RWPE1 (cell line): Measurements from ENCODE around the gene TPD52L2.
"Not testable (repeated sequence)": the region's sequence is repeated elsewhere in the genome, so short reads cannot be mapped to it uniquely, and the experiment has no call there.

Source experiments
- CTCF ChIA-PET: fragments of 350-600 bp; sonication (Branson Sonifier 250); formaldehyde crosslinking; extraction: SDS; loops from one replicate; lab custom pipeline; 2021; lab: Yijun Ruan, JAX
- POLR2A ChIA-PET: fragments of 400-600 bp; formaldehyde crosslinking; extraction: SDS; loops from one replicate; lab custom pipeline; 2020; ENCODE audit warnings: antibody characterized with exemption; ENCODE audit not compliant: low non-redundant PET; lab: Yijun Ruan, JAX
- DNase-seq: peaks from one replicate; pipeline ENCODE4 v3.0.0; 2012; ENCODE audit warnings: low spot score
- H3K27ac ChIP-seq: fragments of 450-650 bp; 2 replicates; pipeline ENCODE4 v1.5.1; 2017
- TF ChIP-seq, protein P1 (sequence below): fragments of 450-650 bp; conservative IDR thresholded peaks from 2 replicates; pipeline ENCODE4 v1.5.1; 2017; ENCODE audit warnings: low read depth, mild to moderate bottlenecking

Gene TPD52L2

DNA sequence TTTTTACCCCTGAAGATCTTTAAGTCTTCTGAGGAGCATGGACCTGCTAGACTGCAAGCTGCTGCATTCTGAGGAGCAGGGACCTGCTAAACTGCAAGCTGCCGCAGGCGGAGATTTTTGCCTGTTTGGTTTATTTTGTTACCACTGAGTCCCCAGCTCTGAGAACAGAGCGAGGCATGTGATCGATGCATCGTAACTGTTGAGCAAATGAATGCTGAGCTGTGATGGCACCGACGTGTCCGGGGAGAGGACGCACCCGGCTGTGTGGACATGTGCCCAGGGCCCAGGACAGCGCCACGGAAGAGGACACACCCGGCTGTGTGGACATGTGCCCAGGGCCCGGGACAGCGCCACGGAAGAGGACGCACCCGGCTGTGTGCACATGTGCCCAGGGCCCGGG, 54.1 kb downstream of the TPD52L2 start:
- ChIA-PET CTCF (interaction anchor here (0.6 to 0.9 kb wide), 2 partner anchors 55 to 1114 kb away, joined by 3 read pairs; no protein-coding TSS in a partner anchor), POLR2A (no interaction called here)
- H3K27ac ChIP-seq = no peak overlapping the region
- TF ChIP-seq, protein P1, sequence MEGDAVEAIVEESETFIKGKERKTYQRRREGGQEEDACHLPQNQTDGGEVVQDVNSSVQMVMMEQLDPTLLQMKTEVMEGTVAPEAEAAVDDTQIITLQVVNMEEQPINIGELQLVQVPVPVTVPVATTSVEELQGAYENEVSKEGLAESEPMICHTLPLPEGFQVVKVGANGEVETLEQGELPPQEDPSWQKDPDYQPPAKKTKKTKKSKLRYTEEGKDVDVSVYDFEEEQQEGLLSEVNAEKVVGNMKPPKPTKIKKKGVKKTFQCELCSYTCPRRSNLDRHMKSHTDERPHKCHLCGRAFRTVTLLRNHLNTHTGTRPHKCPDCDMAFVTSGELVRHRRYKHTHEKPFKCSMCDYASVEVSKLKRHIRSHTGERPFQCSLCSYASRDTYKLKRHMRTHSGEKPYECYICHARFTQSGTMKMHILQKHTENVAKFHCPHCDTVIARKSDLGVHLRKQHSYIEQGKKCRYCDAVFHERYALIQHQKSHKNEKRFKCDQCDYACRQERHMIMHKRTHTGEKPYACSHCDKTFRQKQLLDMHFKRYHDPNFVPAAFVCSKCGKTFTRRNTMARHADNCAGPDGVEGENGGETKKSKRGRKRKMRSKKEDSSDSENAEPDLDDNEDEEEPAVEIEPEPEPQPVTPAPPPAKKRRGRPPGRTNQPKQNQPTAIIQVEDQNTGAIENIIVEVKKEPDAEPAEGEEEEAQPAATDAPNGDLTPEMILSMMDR = no peak
- DNase-seq = no peak

DNA sequence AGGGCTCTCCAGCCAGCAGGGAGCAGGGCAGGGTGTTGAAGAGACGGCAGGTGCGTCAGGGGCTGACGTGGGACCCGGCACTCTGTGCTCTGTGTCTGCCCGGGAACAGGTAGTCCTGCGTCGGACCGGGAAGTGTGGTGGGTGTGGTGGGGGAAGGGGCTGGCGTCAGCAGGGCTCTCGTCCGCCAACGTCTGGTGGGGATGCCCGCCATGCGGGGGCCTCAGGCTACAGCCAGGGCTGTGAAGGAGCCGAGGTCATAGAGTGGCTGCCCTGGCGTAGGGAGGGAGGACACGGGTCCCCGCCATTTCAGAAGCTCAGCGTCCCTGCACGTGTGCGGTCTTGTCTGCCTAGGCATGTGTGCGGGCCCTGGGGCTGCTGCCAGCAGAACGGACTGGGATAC, 55.2 kb downstream of the TPD52L2 start:
- DNase-seq = no peak
- H3K27ac ChIP-seq = no peak overlapping the region
- TF ChIP-seq, protein P1 = no peak
- ChIA-PET CTCF (no interaction called here), POLR2A (no interaction called here)

DNA sequence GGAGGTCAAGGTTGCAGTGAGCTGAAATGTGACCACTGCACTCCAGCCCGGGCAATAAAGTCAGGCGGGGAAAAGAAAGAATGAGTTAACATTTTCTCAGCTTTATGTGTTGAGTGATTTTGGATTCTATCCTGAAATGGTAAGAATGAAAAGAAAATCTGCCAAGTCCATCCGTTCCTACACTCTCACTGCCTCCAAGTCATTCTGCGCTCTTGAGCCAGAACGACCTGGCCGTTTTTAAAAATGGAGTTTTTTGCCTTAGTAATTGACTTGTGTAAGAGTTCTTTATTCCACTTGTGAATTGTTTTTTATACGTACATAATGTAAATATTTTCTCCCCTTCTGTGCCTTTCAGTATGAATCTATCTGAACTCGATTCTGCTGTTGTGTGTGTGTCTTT, 58.6 kb downstream of the TPD52L2 start:
- peak overlapping the region; percentile 10; the same call in 1 of the 2 replicates for H3K27ac ChIP-seq
- POLR2A ChIA-PET = interaction anchor here (0.6 kb wide), 1 partner anchor 76 kb away, joined by 3 read pairs; no protein-coding TSS in a partner anchor
- TF ChIP-seq, protein P1 = no peak
- CTCF ChIA-PET = interaction anchor here (0.6 to 0.7 kb wide), 4 partner anchors 16 to 190 kb away, joined by 3 to 4 read pairs (median 4); no protein-coding TSS in a partner anchor
- no peak for DNase-seq

DNA sequence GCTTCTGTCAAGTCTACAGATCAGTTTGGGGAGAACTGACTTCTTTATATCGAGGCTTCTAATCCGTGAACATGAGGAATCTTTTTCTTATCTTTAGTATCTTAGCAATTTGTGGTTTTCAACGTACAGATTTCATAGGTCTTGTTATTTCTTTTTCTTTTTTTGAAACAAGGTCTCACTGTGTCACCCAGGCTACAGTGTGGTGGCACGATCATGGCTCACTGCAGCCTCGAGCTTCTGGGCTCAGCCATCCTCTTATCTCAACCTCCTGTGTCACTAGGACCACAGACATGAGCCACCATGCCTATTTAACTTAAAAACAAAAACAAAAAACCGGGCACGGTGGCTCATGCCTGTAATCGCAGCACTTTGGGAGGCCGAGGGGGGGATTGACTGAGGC, 59.2 kb downstream of the TPD52L2 start:
- TF ChIP-seq, protein P1 = no peak
- DNase-seq = no peak
- POLR2A ChIA-PET = no interaction called here

DNA sequence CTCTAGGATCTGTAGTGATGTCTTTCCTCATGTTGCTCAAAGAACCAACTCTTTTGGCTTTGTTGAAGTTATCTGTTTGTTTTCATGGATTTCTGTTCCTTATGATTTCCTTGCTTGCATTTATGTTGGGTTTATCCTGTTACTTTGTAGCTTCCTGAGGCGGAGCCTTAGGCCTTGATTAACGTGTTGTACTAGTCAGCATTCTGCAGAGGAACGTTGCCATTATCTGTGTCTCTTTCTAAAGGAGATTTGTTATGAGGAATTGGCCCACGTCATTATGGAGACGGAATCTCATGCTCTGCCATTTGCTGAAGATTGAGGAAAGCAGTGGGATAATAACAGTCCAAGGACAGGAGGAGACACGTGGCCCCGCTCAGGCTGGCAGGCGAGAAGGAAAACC, 61.2 kb downstream of the TPD52L2 start:
- ChIA-PET CTCF (no interaction called here), POLR2A (interaction anchor here (0.6 kb wide), 1 partner anchor 140 kb away, joined by 3 read pairs; no protein-coding TSS in a partner anchor)
- TF ChIP-seq, protein P1 = no peak
- H3K27ac ChIP-seq = no peak overlapping the region
- DNase-seq = no peak

More for the DNA sequence above, 59.2 kb downstream of the TPD52L2 start:
- peak overlapping the region; percentile 17 for H3K27ac ChIP-seq
- CTCF ChIA-PET = interaction anchor here (0.6 kb wide), 1 partner anchor 622 kb away, joined by 3 read pairs; no protein-coding TSS in a partner anchor

DNA sequence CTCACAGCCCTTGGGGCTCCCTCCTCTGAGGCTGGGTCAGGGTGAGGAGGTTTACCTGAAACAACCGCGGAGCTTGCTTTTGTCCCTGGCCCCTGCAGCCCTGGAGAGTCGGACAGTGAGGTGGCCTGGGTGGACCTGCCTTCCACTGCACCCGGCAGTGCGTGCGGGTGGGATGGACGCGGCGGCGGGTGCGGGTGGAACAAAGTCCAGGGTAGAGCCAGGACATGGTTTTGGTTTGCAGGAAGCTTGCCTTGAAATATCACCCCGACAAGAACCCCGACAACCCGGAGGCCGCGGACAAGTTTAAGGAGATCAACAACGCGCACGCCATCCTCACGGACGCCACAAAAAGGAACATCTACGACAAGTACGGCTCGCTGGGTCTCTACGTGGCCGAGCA, 64.0 kb downstream of the TPD52L2 start:
- TF ChIP-seq, protein P1 = no peak
- CTCF ChIA-PET = no interaction called here
- H3K27ac ChIP-seq = no peak overlapping the region
- DNase-seq = no peak
- POLR2A ChIA-PET = interaction anchor here (0.8 kb wide), 1 partner anchor 8 kb away, joined by 5 read pairs; no protein-coding TSS in a partner anchor

DNA sequence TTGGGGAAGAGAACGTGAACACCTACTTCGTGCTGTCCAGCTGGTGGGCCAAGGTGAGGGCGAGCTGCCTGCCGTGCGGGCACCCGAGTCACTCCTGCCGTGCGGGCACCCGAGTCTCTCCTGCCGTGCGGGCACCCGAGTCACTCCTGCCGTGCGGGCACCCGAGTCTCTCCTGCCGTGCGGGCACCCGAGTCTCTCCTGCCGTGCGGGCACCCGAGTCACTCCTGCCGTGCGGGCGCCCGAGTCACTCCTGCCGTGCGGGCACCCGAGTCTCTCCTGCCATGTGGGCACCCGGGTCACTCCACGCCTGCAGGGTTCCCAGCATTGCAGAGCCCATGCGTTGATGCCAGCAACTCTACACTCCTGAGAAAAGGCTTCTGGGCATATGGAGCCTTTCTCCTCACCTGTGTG, 64.4 kb downstream of the TPD52L2 start:
- DNase-seq, H3K27ac ChIP-seq, CTCF ChIA-PET, POLR2A ChIA-PET: not testable (repeated sequence)
